Measurements from ENCODE around the gene SLC5A12.

- TF ChIP-seq CTCF (conservative IDR thresholded peaks at IDR 0.05; ENCODE audit: low read depth, low read length) (no peak), POLR2A (IDR thresholded peaks at IDR 0.05; ENCODE audit: low read depth, low read length) (no peak), RAD21 (IDR thresholded peaks at IDR 0.05; ENCODE audit: low read length) (no peak), USF2 (IDR thresholded peaks at IDR 0.05; ENCODE audit: low read depth, low read length) (no peak), MAZ (IDR thresholded peaks at IDR 0.05; ENCODE audit: borderline replicate concordance, low read depth, low read length) (no peak), RFX5 (IDR thresholded peaks at IDR 0.05; ENCODE audit: low read depth, low read length) (no peak)
Observed at GRCh38 chr11:26655287-26655686, 66.6 kb downstream of the SLC5A12 start.

All from IMR-90 (cell line).